HEK293 (cell line): ENCODE results near the gene ST8SIA5.

ENCODE experiments used
- CTCF ChIA-PET: fragments of 350-600 bp; formaldehyde crosslinking; extraction: SDS; loops from one replicate; lab custom pipeline; 2021; ENCODE audit warnings: antibody characterized with exemption; lab: Yijun Ruan, JAX
- POLR2A ChIA-PET: fragments of 300-600 bp; formaldehyde crosslinking; extraction: SDS; loops from one replicate; lab custom pipeline; 2020; ENCODE audit warnings: antibody characterized with exemption, inconsistent platforms; lab: Yijun Ruan, JAX
- H3K27ac ChIP-seq: fragments of 200-500 bp; sonication (Bioruptor generic); 2 replicates; pipeline ENCODE4 v1.5.1; 2014; ENCODE audit warnings: low read depth, low read length, control low read depth, inconsistent platforms; ENCODE audit errors: extremely low read depth
- H3K36me3 ChIP-seq, 2 experiments: fragments of 200-500 bp in 1 of 2; sonication (Bioruptor generic) in 1 of 2; 1 replicate in 1 of 2; 2 replicates in 1 of 2; pipeline ENCODE4 v1.5.1; 2014 to 2017; ENCODE audit warnings: inconsistent platforms in 2 of 2, low read length in 2 of 2; ENCODE audit not compliant: control insufficient read depth in 2 of 2, insufficient read depth in 1 of 2
- H3K4me1 ChIP-seq: fragments of 200-500 bp; sonication (Bioruptor generic); 2 replicates; pipeline ENCODE4 v1.5.1; 2014; ENCODE audit warnings: mild to moderate bottlenecking, low read length, inconsistent platforms; ENCODE audit not compliant: control insufficient read depth, insufficient read depth
- H3K4me3 ChIP-seq: 2 replicates; pipeline ENCODE4 v1.5.1; 2011; ENCODE audit warnings: low read depth, mild to moderate bottlenecking, control low read depth, low read length, moderate library complexity
- H3K9me3 ChIP-seq: fragments of 200-500 bp; sonication (Bioruptor generic); 2 replicates; pipeline ENCODE4 v1.5.1; 2014; ENCODE audit warnings: low read depth, low read length, inconsistent platforms; ENCODE audit not compliant: control insufficient read depth, insufficient read depth
- EGR2 ChIP-seq: fragments of 450-650 bp; formaldehyde crosslinking; IDR thresholded peaks from 2 replicates; pipeline ENCODE4 v1.5.1; 2016; ENCODE audit warnings: low read depth, missing biosample characterization, missing genetic modification characterization
- MEIS1 ChIP-seq: sonication (generic); formaldehyde crosslinking; IDR thresholded peaks from 2 replicates; pipeline ENCODE4 v1.8.1; 2022; ENCODE audit warnings: missing genetic modification reagents, mild to moderate bottlenecking, borderline replicate concordance
- OVOL3 ChIP-seq: fragments of 450-650 bp; formaldehyde crosslinking; IDR thresholded peaks from 2 replicates; pipeline ENCODE4 v1.5.1; 2016; ENCODE audit warnings: missing biosample characterization, missing genetic modification characterization
- PATZ1 ChIP-seq: fragments of 450-650 bp; formaldehyde crosslinking; IDR thresholded peaks from 2 replicates; pipeline ENCODE4 v1.5.1; 2016; ENCODE audit warnings: missing biosample characterization, missing genetic modification characterization
- TCF7L2 ChIP-seq: IDR thresholded peaks from 2 replicates; pipeline ENCODE4 v1.6.1; 2011; ENCODE audit warnings: low read depth, mild to moderate bottlenecking, inconsistent platforms, low read length, moderate library complexity, borderline replicate concordance
- TRIM28 ChIP-seq: IDR thresholded peaks from 2 replicates; pipeline ENCODE4 v1.6.1; 2011; ENCODE audit warnings: low read length, control low read depth, borderline replicate concordance
- WT1 ChIP-seq: fragments of 450-650 bp; formaldehyde crosslinking; IDR thresholded peaks from 2 replicates; pipeline ENCODE4 v1.5.1; 2016; ENCODE audit warnings: missing biosample characterization, missing genetic modification characterization
- ZBTB6 ChIP-seq: fragments of 450-650 bp; formaldehyde crosslinking; IDR thresholded peaks from 2 replicates; pipeline ENCODE4 v1.5.1; 2017; ENCODE audit warnings: missing biosample characterization, missing genetic modification characterization
- ZEB2 ChIP-seq: fragments of 450-650 bp; formaldehyde crosslinking; IDR thresholded peaks from 2 replicates; pipeline ENCODE4 v1.5.1; 2016; ENCODE audit warnings: missing biosample characterization, missing genetic modification characterization
- ZFHX2 ChIP-seq: fragments of 450-650 bp; formaldehyde crosslinking; conservative IDR thresholded peaks from 2 replicates; pipeline ENCODE4 v1.5.1; 2016; ENCODE audit warnings: missing biosample characterization, missing genetic modification characterization
- ZNF202 ChIP-seq: fragments of 450-650 bp; formaldehyde crosslinking; IDR thresholded peaks from 2 replicates; pipeline ENCODE4 v1.5.1; 2016; ENCODE audit warnings: missing biosample characterization, missing genetic modification characterization, borderline replicate concordance
- ZNF23 ChIP-seq: fragments of 450-650 bp; formaldehyde crosslinking; IDR thresholded peaks from 2 replicates; pipeline ENCODE4 v1.5.1; 2016; ENCODE audit warnings: missing biosample characterization, missing genetic modification characterization, borderline replicate concordance
- ZNF501 ChIP-seq: fragments of 450-650 bp; formaldehyde crosslinking; IDR thresholded peaks from 2 replicates; pipeline ENCODE4 v1.5.1; 2016; ENCODE audit warnings: missing biosample characterization, missing genetic modification characterization
- ZNF510 ChIP-seq: fragments of 450-650 bp; formaldehyde crosslinking; IDR thresholded peaks from 2 replicates; pipeline ENCODE4 v1.5.1; 2018; ENCODE audit warnings: mild to moderate bottlenecking, missing genetic modification characterization, missing biosample characterization; ENCODE audit not compliant: insufficient replicate concordance
- ZNF548 ChIP-seq: fragments of 450-650 bp; formaldehyde crosslinking; IDR thresholded peaks from 2 replicates; pipeline ENCODE4 v1.5.1; 2016; ENCODE audit warnings: missing biosample characterization, missing genetic modification characterization
- ZNF596 ChIP-seq: fragments of 450-650 bp; IDR thresholded peaks from 2 replicates; pipeline ENCODE4 v1.5.0; 2018; ENCODE audit warnings: missing biosample characterization, mild to moderate bottlenecking, missing genetic modification characterization, moderate library complexity
- ZNF664 ChIP-seq: fragments of 450-650 bp; formaldehyde crosslinking; IDR thresholded peaks from 2 replicates; pipeline ENCODE4 v1.5.1; 2016; ENCODE audit warnings: missing biosample characterization, missing genetic modification characterization
- ZNF670 ChIP-seq: fragments of 450-650 bp; formaldehyde crosslinking; IDR thresholded peaks from 2 replicates; pipeline ENCODE4 v1.5.1; 2016; ENCODE audit warnings: missing biosample characterization, missing genetic modification characterization, low read depth
- ZNF704 ChIP-seq: fragments of 450-650 bp; formaldehyde crosslinking; IDR thresholded peaks from 2 replicates; pipeline ENCODE4 v1.5.1; 2016; ENCODE audit warnings: missing biosample characterization, missing genetic modification characterization
- ZNF792 ChIP-seq: fragments of 450-650 bp; formaldehyde crosslinking; IDR thresholded peaks from 2 replicates; pipeline ENCODE4 v1.5.1; 2016; ENCODE audit warnings: missing biosample characterization, missing genetic modification characterization
- TF ChIP-seq, protein P1 (sequence below): fragments of 450-650 bp; formaldehyde crosslinking; IDR thresholded peaks from 2 replicates; pipeline ENCODE4 v1.5.1; 2016; ENCODE audit warnings: missing biosample characterization, missing genetic modification characterization

The ST8SIA5 gene

DNA sequence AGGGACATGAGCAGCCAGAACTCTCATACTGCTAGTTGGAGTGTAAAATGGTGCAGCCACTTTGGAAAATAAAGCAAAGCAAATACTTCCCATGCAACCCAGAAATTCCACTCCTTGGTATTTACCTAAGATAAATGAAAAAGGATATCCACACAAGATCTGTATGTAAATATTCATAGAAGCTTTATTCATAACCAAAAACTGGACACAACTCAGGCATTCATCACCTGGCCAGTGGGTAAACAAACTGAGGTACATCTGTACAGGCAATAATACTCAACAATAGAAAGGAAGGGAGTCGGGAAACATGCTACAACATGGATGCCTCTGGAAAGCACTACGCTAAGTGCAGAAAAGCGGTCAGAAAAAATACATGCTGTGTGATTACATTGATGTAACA, 97.4 kb downstream of the ST8SIA5 start:
- Histone ChIP-seq H3K27ac (no peak overlapping the region), H3K4me3 (no peak overlapping the region), H3K36me3 (no peaks in the 10 kb centered on the region)
- TF ChIP-seq ZNF548 (no peak), MEIS1 (CRISPR knock-in tag) (no peak), TRIM28 (no peak), ZNF23 (tag by site-specific recombination) (no peak), ZNF596 (no peak), ZNF670 (tag by site-specific recombination) (no peak), ZNF202 (tag by site-specific recombination) (no peak), TCF7L2 (no peak), ZNF510 (tag by site-specific recombination) (no peak)
- TF ChIP-seq, protein P1, sequence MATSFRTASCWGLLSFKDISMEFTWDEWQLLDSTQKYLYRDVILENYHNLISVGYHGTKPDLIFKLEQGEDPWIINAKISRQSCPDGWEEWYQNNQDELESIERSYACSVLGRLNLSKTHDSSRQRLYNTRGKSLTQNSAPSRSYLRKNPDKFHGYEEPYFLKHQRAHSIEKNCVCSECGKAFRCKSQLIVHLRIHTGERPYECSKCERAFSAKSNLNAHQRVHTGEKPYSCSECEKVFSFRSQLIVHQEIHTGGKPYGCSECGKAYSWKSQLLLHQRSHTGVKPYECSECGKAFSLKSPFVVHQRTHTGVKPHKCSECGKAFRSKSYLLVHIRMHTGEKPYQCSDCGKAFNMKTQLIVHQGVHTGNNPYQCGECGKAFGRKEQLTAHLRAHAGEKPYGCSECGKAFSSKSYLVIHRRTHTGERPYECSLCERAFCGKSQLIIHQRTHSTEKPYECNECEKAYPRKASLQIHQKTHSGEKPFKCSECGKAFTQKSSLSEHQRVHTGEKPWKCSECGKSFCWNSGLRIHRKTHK (tag by site-specific recombination), result no peak
- TF ChIP-seq, all 188 proteins: peak for 0
- Histone ChIP-seq H3K4me1 (no peaks in the 10 kb centered on the region), H3K9me3 (no peaks in the 10 kb centered on the region)
- ChIA-PET CTCF (interaction anchor here (0.7 to 7.9 kb wide), 12 partner anchors 13 to 511 kb away, joined by 3 to 179 read pairs (median 4); a partner anchor contains a TSS), POLR2A (no interaction called here)

DNA sequence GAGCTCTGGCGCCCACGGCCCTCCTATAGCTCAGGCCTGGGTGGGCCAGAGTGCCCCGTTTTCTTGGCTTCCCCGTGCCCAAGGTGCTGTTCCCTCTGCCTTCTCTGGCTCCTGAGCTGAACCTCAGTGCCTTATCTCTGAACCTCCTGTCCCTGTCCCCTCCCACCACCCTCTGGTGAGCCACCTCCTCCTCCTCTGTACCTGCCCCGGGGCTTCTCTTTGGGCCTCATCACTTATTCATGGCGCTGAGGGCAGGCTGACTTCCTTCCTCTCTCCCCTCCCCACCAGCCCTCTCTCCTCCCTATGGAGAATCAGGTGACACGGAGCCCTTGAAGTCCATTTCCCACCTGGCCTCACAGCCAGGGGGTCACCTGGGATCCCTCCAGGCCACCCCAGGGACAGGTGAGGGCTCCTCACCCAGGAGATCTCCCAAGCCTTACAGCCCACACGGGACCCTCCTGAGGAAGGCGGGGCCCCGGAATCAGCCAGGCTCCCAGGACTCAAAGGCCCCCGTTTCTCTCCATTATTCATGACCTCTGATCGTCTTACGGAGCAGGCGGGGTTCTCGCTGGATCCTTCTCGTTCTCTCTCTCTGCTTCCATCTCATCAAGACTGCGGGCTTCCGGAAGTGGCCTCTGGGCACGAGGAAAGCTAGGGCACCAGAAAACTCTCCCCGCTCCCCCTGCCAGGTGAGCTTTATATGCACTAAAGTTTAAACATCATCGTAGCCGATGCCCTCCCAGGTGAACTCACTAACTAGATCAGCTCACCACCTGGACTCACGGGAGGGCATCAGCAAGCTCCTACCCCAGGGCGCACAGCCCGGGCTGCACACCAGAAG, 99.5 kb downstream of the ST8SIA5 start, which contains the start of gene LOXHD1:
Gene LOXHD1, minus strand, starts transcription at position 106 of the 841 bp plus-strand sequence. CDS start 187 bp downstream, outside the sequence.
- POLR2A ChIA-PET, result interaction anchor here (0.7 to 1.5 kb wide), 4 partner anchors 260 to 505 kb away, joined by 3 to 11 read pairs (median 4); partner anchors contain the start of genes KATNAL2 and PIAS2
- CTCF ChIA-PET, result interaction anchor here (0.6 to 7.9 kb wide), 79 partner anchors 9 to 992 kb away, joined by 3 to 179 read pairs (median 5); partner anchors contain the start of genes KATNAL2 and PIAS2
- TF ChIP-seq ZEB2 (tag by site-specific recombination), result no peak
- TF ChIP-seq EGR2 (tag by site-specific recombination), result peak; percentile 55; the same call in 1 of the 2 replicates
- TF ChIP-seq ZNF704 (tag by site-specific recombination), result no peak
- TF ChIP-seq ZNF792, result no peak
- no peak for TF ChIP-seq ZBTB6 (tag by site-specific recombination)
- no peak for TF ChIP-seq ZNF501 (tag by site-specific recombination)
- no peak for TF ChIP-seq OVOL3 (tag by site-specific recombination)
- no peak for TF ChIP-seq ZNF664 (tag by site-specific recombination)
- no peak for TF ChIP-seq WT1
- peak; percentile 21 for TF ChIP-seq ZFHX2 (tag by site-specific recombination)
- TF ChIP-seq PATZ1 (tag by site-specific recombination), result no peak
- Histone ChIP-seq H3K4me3 (no peak within 1 kb of the TSS), H3K36me3 (no peaks in the 10 kb centered on the region), H3K9me3 (no peaks in the 10 kb centered on the region), H3K27ac (no peak within 1 kb of the TSS), H3K4me1 (no peaks in the 10 kb centered on the region)
